ENCODE results near the gene SCAANT1. TPM values are rescaled to one million over a fixed set of nuclear protein-coding genes. Genes with fewer than 3 reads are reported as not detected.

SCAANT1 gene
- polyA plus RNA-seq, 1 experiment, result not detected

GRCh38 chr3:63896332-63897030 is 15.7 kb downstream of the SCAANT1 start:
- no peak for TF ChIP-seq CTCF (IDR thresholded peaks at IDR 0.05; ENCODE audit: low read depth, low read length)
- Histone ChIP-seq H3K9me3 (ENCODE audit: control insufficient read depth, insufficient read depth, low read length) (no peaks in the 10 kb centered on the region), H3K4me3 (ENCODE audit: low read depth, low read length) (no peak overlapping the region), H3K27me3 (ENCODE audit: control insufficient read depth, insufficient read depth, low read length) (no peaks in the 10 kb centered on the region), H3K27ac (ENCODE audit: low read depth, low read length) (no peak overlapping the region)
- no peak for DNase-seq (ENCODE audit: low read depth, low spot score)
- ChIA-PET CTCF (interaction anchor here (0.6 kb wide), 1 partner anchor 49 kb away, joined by 3 read pairs; no protein-coding TSS in a partner anchor), POLR2A (no interaction called here)

GRCh38 chr3:63895422-63896189 is 16.6 kb downstream of the SCAANT1 start:
- TF ChIP-seq CTCF (IDR thresholded peaks at IDR 0.05; ENCODE audit: low read depth, low read length), result no peak
- H3K27ac ChIP-seq (ENCODE audit: low read depth, low read length), result no peak overlapping the region
- POLR2A ChIA-PET, result no interaction called here
- DNase-seq (ENCODE audit: low read depth, low spot score), result no peak
- H3K9me3 ChIP-seq (ENCODE audit: control insufficient read depth, insufficient read depth, low read length), result no peaks in the 10 kb centered on the region
- no peaks in the 10 kb centered on the region for H3K27me3 ChIP-seq (ENCODE audit: control insufficient read depth, insufficient read depth, low read length)
- no peak overlapping the region for H3K4me3 ChIP-seq (ENCODE audit: low read depth, low read length)
- CTCF ChIA-PET, result interaction anchor here (1.1 kb wide), 1 partner anchor 76 kb away, joined by 3 read pairs; the partner anchor contains the start of gene C3orf49

DNA sequence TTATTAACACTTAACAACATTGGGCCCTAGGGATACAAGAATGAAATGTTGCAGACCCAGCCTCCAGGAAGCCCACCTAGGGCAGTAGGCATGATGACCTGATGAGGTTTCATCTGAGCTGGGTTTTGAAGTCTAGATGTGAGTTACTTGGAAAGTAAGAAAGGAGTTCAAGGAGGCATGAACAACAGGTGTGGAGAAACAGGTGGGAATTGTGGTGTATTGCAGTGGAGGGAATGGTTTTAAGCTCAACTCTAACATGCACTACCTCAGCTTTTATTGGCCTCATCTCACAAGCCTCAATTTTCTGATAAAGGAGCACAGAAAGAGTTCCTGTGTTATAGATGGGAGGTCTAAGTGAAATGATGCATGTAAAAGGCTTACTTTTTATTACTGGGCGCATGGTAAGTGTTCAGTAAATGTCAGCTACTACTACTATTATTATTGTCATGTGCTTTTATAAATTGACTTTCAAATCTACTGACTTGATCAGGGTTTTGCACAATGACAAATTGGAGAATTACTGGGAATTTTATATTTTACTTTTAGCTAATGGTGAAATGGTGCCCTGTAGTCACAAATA is 19.3 kb downstream of the SCAANT1 start:
- Histone ChIP-seq H3K9me3 (ENCODE audit: control insufficient read depth, insufficient read depth, low read length) (no peaks in the 10 kb centered on the region), H3K27ac (ENCODE audit: low read depth, low read length) (no peak overlapping the region), H3K4me3 (ENCODE audit: low read depth, low read length) (no peak overlapping the region), H3K27me3 (ENCODE audit: control insufficient read depth, insufficient read depth, low read length) (no peaks in the 10 kb centered on the region)
- no peak for TF ChIP-seq CTCF (IDR thresholded peaks at IDR 0.05; ENCODE audit: low read depth, low read length)
- CTCF ChIA-PET, result interaction anchor here (2.3 kb wide), 1 partner anchor 101 kb away, joined by 11 read pairs; no protein-coding TSS in a partner anchor
- POLR2A ChIA-PET, result no interaction called here
- no peak for DNase-seq (ENCODE audit: low read depth, low spot score)

DNA sequence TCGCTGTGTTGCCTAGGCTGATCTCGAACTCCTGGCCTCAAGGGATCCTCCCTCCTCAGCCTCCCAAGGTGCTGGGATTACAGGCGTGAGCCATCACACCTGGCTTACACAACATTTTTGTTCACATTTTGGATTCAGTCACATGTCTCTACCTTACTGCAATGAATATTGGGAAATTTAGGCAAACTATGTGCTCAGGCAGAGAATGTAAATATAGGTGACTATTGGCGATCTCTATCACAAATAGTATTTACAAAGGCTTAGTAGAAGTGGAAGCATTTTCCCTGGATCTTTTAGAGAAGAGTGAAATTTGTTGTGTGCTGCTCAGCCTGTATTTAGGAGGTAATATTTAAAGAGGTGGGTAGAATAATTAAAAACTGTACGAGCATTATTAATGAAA is 20.7 kb downstream of the SCAANT1 start:
- no peaks in the 10 kb centered on the region for H3K9me3 ChIP-seq (ENCODE audit: control insufficient read depth, insufficient read depth, low read length)
- TF ChIP-seq CTCF (IDR thresholded peaks at IDR 0.05; ENCODE audit: low read depth, low read length), result no peak
- no peak for DNase-seq (ENCODE audit: low read depth, low spot score)
- H3K27me3 ChIP-seq (ENCODE audit: control insufficient read depth, insufficient read depth, low read length), result no peaks in the 10 kb centered on the region
- H3K4me3 ChIP-seq (ENCODE audit: low read depth, low read length), result no peak overlapping the region
- ChIA-PET POLR2A (no interaction called here), CTCF (interaction anchor here (1.6 kb wide), 1 partner anchor 12 kb away, joined by 3 read pairs; no protein-coding TSS in a partner anchor)
- H3K27ac ChIP-seq (ENCODE audit: low read depth, low read length), result no peak overlapping the region

- no peak overlapping the region for H3K27ac ChIP-seq (ENCODE audit: low read depth, low read length)
- DNase-seq (ENCODE audit: low read depth, low spot score), result no peak
- no peaks in the 10 kb centered on the region for H3K27me3 ChIP-seq (ENCODE audit: control insufficient read depth, insufficient read depth, low read length)
- H3K9me3 ChIP-seq (ENCODE audit: control insufficient read depth, insufficient read depth, low read length), result no peaks in the 10 kb centered on the region
- TF ChIP-seq CTCF (IDR thresholded peaks at IDR 0.05; ENCODE audit: low read depth, low read length), result no peak
- ChIA-PET POLR2A (no interaction called here), CTCF (no interaction called here)
- H3K4me3 ChIP-seq (ENCODE audit: low read depth, low read length), result no peak overlapping the region
Observed at GRCh38 chr3:63886858-63887257, 25.3 kb downstream of the SCAANT1 start.
